Loucy (cell line): ENCODE data around the gene SKAP2.

ENCODE experiments used
- EZH2phosphoT487 ChIP-seq: fragments of 200-600 bp; IDR thresholded peaks from 2 replicates; pipeline ENCODE4 v1.6.1; 2018; ENCODE audit warnings: antibody characterized with exemption, mild to moderate bottlenecking, moderate library complexity, borderline replicate concordance
- TF ChIP-seq, protein P1 (sequence below): fragments of 200-600 bp; sonication (generic); conservative IDR thresholded peaks from 2 replicates; pipeline ENCODE4 v1.5.1; 2014; ENCODE audit warnings: mild to moderate bottlenecking, antibody characterized with exemption, low read length

DNA sequence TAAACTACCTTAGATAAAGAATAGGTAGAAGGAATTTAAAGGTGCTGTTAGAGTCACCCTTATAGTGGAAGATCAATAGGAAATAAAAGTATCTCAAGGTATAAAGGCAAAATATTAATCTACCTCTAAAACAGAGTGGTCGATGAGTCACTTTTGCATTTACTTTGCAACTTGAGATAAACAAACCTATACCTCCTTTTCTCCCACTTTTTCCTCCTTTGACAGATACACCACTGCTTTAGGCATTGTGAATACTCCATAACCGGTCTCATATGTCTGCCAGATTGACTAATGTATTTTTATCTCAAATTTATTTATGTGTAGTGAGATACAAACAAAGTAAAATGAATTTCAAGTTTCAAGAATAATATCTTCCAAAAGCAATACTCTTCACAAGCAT lies 193.5 kb downstream of the SKAP2 start:
- TF ChIP-seq, protein P1, sequence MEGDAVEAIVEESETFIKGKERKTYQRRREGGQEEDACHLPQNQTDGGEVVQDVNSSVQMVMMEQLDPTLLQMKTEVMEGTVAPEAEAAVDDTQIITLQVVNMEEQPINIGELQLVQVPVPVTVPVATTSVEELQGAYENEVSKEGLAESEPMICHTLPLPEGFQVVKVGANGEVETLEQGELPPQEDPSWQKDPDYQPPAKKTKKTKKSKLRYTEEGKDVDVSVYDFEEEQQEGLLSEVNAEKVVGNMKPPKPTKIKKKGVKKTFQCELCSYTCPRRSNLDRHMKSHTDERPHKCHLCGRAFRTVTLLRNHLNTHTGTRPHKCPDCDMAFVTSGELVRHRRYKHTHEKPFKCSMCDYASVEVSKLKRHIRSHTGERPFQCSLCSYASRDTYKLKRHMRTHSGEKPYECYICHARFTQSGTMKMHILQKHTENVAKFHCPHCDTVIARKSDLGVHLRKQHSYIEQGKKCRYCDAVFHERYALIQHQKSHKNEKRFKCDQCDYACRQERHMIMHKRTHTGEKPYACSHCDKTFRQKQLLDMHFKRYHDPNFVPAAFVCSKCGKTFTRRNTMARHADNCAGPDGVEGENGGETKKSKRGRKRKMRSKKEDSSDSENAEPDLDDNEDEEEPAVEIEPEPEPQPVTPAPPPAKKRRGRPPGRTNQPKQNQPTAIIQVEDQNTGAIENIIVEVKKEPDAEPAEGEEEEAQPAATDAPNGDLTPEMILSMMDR = no peak
- no peak for TF ChIP-seq EZH2phosphoT487
